Activated naive CD8-positive, alpha-beta T cell treated with anti-CD3 and anti-CD28 coated beads, Interleukin-2, amount 10 ng/mL, durations not matched to agents 7 days and 5 days (primary cell): Measurements from ENCODE around the gene PTGFRN. TPM values are rescaled to one million over a fixed set of nuclear protein-coding genes. Genes with fewer than 3 reads are reported as not detected.

Source experiments
- ATAC-seq: fragments of 150-1000 bp; cut with Tn5 transposase; one replicate; pipeline ENCODE4 v1.10.0; 2021; ENCODE audit warnings: low read depth, moderate library complexity
- POLR2A ChIA-PET: fragments of 350-600 bp; sonication (Branson Sonifier 250); formaldehyde crosslinking; loops from one replicate; lab custom pipeline; 2021; ENCODE audit warnings: antibody characterized with exemption; lab: Charles Lee
- DNase-seq: peaks from one replicate; pipeline ENCODE4 v3.0.0; 2021
- H3K27ac Mint-ChIP-seq: one replicate; pipeline ENCODE4 v1.8.0; 2022; ENCODE audit warnings: mild to moderate bottlenecking, mixed read lengths
- H3K27me3 Mint-ChIP-seq: one replicate; pipeline ENCODE4 v1.8.0; 2022; ENCODE audit warnings: mild to moderate bottlenecking, moderate library complexity, mixed read lengths
- H3K36me3 Mint-ChIP-seq: one replicate; pipeline ENCODE4 v1.8.0; 2021; ENCODE audit warnings: mild to moderate bottlenecking, mixed read lengths
- H3K4me1 Mint-ChIP-seq: one replicate; pipeline ENCODE4 v1.8.0; 2021; ENCODE audit warnings: mixed read lengths
- H3K4me3 Mint-ChIP-seq: one replicate; pipeline ENCODE4 v1.8.0; 2022; ENCODE audit warnings: mild to moderate bottlenecking, moderate library complexity, mixed read lengths
- H3K9me3 Mint-ChIP-seq: one replicate; pipeline ENCODE4 v1.8.0; 2021; ENCODE audit warnings: mixed read lengths
- total RNA-seq, 2 experiments: library from RNA; stranded (reverse); gene quantifications; one replicate each; pipeline ENCODE4 v1.2.3, GENCODE V29; 2021

PTGFRN gene
- total RNA-seq, 2 experiments from 2014 or later: 0.19 to 0.28 TPM

DNA sequence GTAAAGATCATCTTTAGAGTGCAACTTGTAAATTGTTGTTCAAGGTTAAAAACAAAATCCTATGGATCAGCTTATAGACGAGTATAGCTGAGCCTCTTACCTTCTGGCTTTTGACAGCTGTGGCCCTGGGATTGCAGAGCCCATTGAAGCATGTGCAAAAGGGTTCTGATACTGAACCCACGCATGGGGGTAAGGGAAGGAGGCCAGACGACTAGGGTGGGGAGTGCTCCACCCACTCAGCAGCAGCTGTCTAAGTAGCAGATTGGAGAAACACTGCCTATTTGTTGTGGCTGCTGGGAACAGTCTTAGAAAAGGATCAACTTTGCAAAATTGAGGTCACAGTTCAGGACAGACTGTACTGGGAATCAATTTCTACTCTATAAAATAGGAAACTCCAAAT lies 107.9 kb downstream of the PTGFRN start:
- Mint-ChIP-seq H3K4me1 (peaks cover 7% of the 10 kb centered on the region), H3K27ac (no peak overlapping the region), H3K9me3 (no peaks in the 10 kb centered on the region), H3K4me3 (no peak overlapping the region), H3K27me3 (peaks cover 4% of the 10 kb centered on the region), H3K36me3 (no peaks in the 10 kb centered on the region)
- POLR2A ChIA-PET: no interaction called here
- DNase-seq (no peak), ATAC-seq (no peak)

DNA sequence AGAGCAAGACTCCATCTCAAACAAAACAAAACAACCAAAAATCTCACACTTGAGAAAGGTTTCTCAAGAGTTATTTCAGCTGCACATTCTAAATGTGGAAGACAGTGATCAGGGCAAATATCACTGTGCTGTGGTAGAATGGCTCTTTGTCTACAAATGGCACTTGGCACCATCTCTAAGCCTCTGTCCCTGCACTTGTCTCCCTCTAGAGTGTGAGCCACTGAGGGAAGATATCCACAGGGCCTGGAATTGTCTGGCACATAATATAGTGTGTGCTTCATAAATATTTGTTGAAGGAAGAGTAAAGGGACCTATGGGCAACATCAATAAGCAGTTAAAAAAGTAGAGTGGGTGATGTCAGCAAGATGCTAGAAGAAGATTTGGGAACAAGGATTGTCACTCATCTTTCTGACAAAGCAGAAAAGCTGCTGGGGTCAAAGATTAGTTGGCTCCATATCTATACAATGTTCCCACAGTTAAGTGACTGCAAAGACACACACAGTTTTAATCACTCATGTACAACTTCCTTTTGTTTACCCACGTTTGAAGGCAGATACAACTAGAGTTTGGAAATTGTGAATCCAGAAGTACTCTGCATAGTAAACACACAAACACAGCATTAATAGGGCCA lies 110.9 kb downstream of the PTGFRN start:
- Mint-ChIP-seq H3K36me3 (no peaks in the 10 kb centered on the region), H3K27me3 (peaks cover 4% of the 10 kb centered on the region), H3K27ac (no peak overlapping the region), H3K9me3 (no peaks in the 10 kb centered on the region), H3K4me3 (no peak overlapping the region), H3K4me1 (no peaks in the 10 kb centered on the region)
- ATAC-seq: no peak
- POLR2A ChIA-PET: no interaction called here
- DNase-seq: no peak

DNA sequence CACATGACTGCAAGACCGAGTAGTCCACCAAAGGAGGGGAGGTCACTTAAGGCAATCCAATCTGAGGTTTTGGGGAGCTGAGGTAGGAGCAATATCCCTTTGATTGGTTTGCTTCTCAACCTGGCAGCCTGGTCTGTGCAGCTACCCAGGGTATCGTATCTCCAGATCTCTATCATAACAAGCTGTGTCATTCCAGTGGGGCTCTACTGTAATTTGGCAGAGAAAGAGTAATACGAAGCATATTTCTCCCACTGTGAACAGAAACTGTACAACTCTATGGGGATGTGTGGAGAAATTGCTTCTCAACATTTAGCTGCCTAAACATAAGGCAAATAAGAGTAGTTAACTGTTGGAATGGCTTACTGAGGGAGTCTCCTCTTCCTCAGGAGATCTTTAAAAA lies 112.4 kb downstream of the PTGFRN start:
- Mint-ChIP-seq H3K4me3 (no peak overlapping the region), H3K27ac (no peak overlapping the region), H3K36me3 (no peaks in the 10 kb centered on the region), H3K4me1 (no peaks in the 10 kb centered on the region), H3K27me3 (peaks cover 4% of the 10 kb centered on the region), H3K9me3 (no peaks in the 10 kb centered on the region)
- no peak for DNase-seq
- POLR2A ChIA-PET: no interaction called here
- no peak for ATAC-seq

DNA sequence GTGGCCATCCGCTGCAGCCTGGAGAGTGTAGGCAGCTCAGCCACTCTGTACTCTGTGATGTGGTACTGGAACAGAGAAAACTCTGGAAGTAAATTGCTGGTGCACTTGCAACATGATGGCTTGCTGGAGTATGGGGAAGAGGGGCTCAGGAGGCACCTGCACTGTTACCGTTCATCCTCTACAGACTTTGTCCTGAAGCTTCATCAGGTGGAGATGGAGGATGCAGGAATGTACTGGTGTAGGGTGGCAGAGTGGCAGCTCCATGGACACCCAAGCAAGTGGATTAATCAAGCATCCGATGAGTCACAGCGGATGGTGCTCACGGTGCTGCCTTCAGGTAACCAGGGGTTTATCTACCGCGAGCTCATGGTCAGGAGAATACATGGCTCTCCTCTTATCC lies 115.9 kb downstream of the PTGFRN start:
- Mint-ChIP-seq H3K27ac (no peak overlapping the region), H3K27me3 (peaks cover 4% of the 10 kb centered on the region), H3K4me1 (peaks cover 2% of the 10 kb centered on the region), H3K4me3 (no peak overlapping the region), H3K9me3 (no peaks in the 10 kb centered on the region), H3K36me3 (peaks cover 3% of the 10 kb centered on the region)
- no peak for DNase-seq
- no peak for ATAC-seq
- POLR2A ChIA-PET: no interaction called here

DNA sequence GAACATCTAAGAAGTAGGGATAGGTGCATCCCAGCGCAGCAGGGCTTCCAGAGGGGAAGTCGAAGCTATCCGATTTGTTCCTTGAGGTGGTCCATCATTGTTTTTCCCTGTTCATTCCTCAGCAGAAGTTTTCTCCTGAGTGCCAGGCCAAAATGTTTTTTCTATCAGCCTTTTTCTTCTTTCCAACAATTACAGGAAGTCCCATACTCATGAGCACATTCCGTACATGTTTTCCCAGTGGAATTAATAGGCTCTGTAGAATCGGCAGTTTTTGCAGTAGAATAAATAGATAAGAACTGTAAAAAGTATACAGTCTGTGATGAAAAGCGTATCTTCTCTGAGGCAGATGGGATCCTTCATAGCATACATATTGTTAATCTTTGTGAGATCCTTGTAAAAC lies 116.6 kb downstream of the PTGFRN start:
- no peak for DNase-seq

DNA sequence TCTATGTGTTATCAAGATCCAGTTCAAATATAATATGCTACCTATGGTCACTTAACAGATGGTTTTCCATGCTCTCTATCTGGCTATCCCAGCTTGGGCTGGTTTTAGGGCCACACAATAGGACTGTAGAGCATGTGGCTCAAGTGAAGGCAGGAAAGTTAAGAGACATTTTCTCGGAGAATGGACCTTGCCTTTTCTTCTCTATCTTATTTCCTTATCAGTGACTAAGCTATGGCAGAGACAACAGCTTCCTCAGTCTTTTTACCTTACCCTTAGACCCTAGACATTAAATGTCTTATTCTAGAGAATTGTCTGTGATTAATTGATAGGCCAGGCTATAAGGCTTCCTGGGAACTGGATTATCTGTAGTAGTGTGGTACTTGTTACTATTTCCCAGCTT lies 120.0 kb downstream of the PTGFRN start:
- Mint-ChIP-seq H3K4me3 (no peak overlapping the region), H3K27me3 (no peaks in the 10 kb centered on the region), H3K36me3 (peaks cover 3% of the 10 kb centered on the region), H3K4me1 (peaks cover 2% of the 10 kb centered on the region), H3K27ac (no peak overlapping the region), H3K9me3 (no peaks in the 10 kb centered on the region)
- no peak for ATAC-seq
- POLR2A ChIA-PET: no interaction called here
- DNase-seq: no peak

More for the DNA sequence above, 116.6 kb downstream of the PTGFRN start:
- peaks cover 3% of the 10 kb centered on the region for H3K36me3 Mint-ChIP-seq
- no peak overlapping the region for H3K4me3 Mint-ChIP-seq
- ATAC-seq: no peak
- no peaks in the 10 kb centered on the region for H3K27me3 Mint-ChIP-seq
- no peaks in the 10 kb centered on the region for H3K9me3 Mint-ChIP-seq
- peaks cover 2% of the 10 kb centered on the region for H3K4me1 Mint-ChIP-seq
- POLR2A ChIA-PET: no interaction called here
- no peak overlapping the region for H3K27ac Mint-ChIP-seq

DNA sequence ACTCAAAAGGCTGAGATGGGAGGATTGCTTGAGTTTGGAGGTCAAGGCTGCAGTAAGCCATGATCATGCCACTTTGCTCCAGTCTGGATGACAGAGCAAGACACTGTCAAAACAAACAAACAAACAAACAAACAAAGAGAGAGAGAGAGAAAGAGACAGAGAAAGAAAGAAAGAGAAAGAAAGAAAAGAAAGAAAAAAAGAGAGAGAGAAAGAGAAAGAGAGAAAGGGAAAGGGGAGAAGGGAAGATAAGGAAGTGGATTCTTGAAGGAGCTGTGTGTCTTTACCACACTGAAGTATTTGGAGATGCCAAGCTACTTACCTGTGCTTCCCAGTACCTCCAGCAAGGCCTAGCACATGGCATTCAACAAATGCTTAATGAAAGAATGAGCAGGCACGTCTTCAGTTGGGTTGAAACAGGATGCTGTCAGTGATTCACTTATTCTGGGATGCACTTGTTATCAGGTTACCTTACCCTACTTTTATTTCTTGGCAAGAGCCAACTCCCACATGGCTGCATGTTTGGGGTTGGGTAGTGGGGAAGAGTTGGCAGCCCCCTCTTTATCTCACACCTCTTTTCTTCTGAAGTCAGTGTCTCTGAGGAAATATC lies 120.7 kb downstream of the PTGFRN start:
- Mint-ChIP-seq H3K27me3 (no peaks in the 10 kb centered on the region), H3K9me3 (no peaks in the 10 kb centered on the region), H3K4me1 (peaks cover 2% of the 10 kb centered on the region), H3K36me3 (peaks cover 3% of the 10 kb centered on the region), H3K4me3 (no peak overlapping the region), H3K27ac (no peak overlapping the region)
- POLR2A ChIA-PET: no interaction called here
- ATAC-seq: no peak
- DNase-seq: no peak

DNA sequence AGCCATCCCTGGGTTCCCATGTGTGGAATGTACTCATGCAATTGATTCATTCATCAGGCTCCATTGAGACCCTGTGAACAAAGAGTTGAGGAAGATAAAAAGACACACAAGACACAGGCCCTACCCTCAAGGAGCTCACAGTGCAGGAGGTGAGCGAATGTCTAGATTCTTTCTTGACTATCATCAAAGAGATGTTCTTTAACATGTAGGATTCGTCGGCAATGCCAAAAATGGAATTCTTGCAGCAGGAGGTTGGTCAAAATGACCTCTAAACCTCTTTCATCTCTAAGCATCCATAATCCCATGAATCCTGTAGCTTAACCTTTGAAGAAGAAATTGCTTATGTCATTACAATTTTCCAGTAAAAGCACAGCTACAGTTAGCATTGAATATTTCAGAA lies 122.5 kb downstream of the PTGFRN start:
- Mint-ChIP-seq H3K27ac (no peak overlapping the region), H3K4me3 (no peak overlapping the region), H3K4me1 (peaks cover 2% of the 10 kb centered on the region), H3K27me3 (no peaks in the 10 kb centered on the region), H3K36me3 (peaks cover 3% of the 10 kb centered on the region), H3K9me3 (no peaks in the 10 kb centered on the region)
- no peak for DNase-seq
- POLR2A ChIA-PET: no interaction called here
- no peak for ATAC-seq

DNA sequence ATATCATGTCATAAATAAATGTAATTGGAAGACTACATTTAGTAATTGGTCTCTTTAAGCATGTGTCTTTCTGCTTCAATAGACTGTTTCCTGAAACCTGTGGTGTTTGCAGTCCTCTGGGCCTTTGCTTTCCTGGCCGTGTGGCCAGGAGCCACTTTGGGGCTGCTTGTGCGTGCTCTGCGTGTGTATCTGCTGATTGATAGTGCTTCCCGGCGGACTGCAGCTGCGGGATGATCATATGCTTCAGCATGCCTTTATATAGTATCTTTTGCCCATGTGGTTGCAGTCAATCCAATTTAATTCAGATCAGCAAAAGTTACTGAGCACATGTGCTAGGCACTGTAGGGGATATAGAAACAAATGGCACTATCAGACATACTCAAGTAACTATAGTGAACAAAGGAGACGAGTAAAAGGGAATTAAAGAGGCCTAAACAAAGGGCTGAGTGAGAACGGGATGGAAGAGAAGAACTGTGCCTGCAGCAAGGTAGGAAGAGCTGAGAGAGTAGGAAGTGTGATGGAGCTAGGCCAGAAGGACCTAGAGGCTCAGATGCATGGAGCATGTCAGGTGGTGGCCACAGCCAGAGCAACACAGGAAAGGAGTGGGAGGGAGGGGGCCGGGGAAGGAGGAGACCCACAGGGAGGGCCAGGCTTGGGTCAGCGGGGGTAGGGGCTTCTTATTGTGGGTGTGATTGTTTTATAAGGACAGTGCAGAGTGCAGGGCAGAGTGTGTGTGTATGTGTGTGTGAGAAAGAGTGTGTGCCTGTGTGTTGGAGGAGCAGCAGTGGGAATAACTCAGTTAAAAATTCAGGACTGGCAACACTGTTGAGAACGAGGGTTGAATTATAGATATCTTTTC lies 123.2 kb downstream of the PTGFRN start:
- H3K4me1 Mint-ChIP-seq: peaks cover 2% of the 10 kb centered on the region
- ATAC-seq (no peak), DNase-seq (no peak)
- peaks cover 3% of the 10 kb centered on the region for H3K36me3 Mint-ChIP-seq
- H3K27ac Mint-ChIP-seq: no peak overlapping the region
- POLR2A ChIA-PET: no interaction called here
- no peaks in the 10 kb centered on the region for H3K9me3 Mint-ChIP-seq
- H3K27me3 Mint-ChIP-seq: no peaks in the 10 kb centered on the region
- no peak overlapping the region for H3K4me3 Mint-ChIP-seq

DNA sequence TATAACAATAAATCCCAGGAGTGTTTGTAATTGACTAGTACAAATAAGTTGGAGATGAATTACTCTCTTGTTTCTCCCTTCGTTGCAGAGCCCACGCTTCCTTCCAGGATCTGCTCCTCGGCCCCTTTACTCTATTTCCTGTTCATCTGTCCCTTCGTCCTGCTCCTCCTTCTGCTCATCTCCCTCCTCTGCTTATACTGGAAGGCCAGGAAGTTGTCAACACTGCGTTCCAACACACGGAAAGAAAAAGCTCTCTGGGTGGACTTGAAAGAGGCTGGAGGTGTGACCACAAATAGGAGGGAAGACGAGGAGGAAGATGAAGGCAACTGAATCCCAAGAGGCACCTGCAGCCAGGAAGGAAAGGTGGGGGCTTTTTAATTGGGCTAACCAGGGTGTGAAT lies 124.1 kb downstream of the PTGFRN start:
- H3K4me3 Mint-ChIP-seq: no peak overlapping the region
- peaks cover 2% of the 10 kb centered on the region for H3K4me1 Mint-ChIP-seq
- no peak for DNase-seq
- H3K27me3 Mint-ChIP-seq: no peaks in the 10 kb centered on the region
- no peak overlapping the region for H3K27ac Mint-ChIP-seq
- POLR2A ChIA-PET: no interaction called here
- peaks cover 3% of the 10 kb centered on the region for H3K36me3 Mint-ChIP-seq
- ATAC-seq: no peak
- H3K9me3 Mint-ChIP-seq: no peaks in the 10 kb centered on the region

DNA sequence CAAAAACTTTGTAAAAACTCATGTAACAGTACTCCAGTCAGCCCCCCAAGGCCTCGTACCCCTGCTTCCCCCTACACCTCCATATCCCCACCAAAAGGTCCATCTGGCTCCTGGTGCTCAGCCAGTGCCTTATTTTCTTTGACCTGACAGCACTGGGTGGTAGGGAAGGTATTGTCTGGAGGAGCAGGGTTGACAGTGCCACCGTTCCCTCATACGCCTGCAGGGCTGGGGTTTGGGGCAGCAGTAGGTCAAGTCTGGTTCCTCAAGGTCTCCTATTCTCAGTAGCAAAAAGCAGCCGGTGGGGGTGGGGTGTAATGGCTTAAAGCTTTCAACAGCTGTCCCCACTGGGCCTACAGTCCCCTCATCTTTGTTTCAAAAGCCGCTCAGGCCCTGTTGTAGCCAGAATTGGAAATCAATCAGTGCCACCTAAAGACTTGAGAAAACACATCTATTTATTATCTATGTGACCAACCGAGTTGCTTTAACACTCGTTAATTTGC lies 125.1 kb downstream of the PTGFRN start:
- POLR2A ChIA-PET: no interaction called here
- H3K27ac Mint-ChIP-seq: no peak overlapping the region
- H3K9me3 Mint-ChIP-seq: no peaks in the 10 kb centered on the region
- H3K4me3 Mint-ChIP-seq: no peak overlapping the region
- H3K36me3 Mint-ChIP-seq: peaks cover 5% of the 10 kb centered on the region
- DNase-seq (no peak), ATAC-seq (no peak)
- no peaks in the 10 kb centered on the region for H3K27me3 Mint-ChIP-seq
- H3K4me1 Mint-ChIP-seq: peaks cover 2% of the 10 kb centered on the region

DNA sequence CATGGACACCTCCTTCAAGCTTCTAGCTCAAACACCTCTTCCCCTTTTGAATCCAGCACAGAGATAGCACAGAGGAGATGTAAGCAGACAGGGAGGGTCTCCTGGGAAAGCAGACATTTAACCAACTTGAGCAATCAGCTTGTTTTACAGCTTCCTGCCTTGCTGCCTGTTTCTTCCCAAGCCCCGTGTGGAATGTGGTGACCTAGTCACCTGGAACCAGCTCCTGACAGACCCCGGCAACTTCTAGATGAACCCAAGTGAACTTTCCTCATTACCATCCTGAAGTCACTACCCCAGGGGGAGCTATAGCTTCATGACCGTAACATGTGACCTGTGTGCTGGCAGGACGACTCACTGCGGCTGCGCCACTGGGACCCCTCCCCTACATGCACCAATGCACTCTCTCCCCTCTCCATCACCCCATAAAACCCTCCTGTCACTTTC lies 126.3 kb downstream of the PTGFRN start:
- DNase-seq: no peak
- peaks cover 2% of the 10 kb centered on the region for H3K9me3 Mint-ChIP-seq
- no peak overlapping the region for H3K27ac Mint-ChIP-seq
- no peaks in the 10 kb centered on the region for H3K27me3 Mint-ChIP-seq
- no peak overlapping the region for H3K4me3 Mint-ChIP-seq
- no peaks in the 10 kb centered on the region for H3K4me1 Mint-ChIP-seq
- no peak for ATAC-seq
- POLR2A ChIA-PET: no interaction called here
- H3K36me3 Mint-ChIP-seq: peaks cover 4% of the 10 kb centered on the region

DNA sequence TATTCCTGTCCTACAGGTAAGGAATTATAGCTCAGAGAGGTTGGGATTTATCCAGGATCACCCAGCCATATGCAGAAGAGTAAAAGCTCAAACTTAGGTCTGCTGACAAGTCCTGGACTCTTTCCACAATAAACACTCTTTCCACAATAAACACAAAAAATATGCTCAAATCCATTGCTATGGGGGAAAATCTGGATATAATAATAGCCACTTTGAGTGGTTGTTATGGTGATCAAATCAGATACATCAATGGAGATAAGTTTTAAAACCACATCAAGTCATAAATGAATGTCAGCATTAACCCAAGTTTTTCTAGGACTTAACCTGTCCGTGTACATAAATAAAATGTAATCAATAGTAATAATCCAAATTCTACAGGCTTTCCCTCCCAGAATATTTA lies 128.1 kb downstream of the PTGFRN start:
- peaks cover 4% of the 10 kb centered on the region for H3K9me3 Mint-ChIP-seq
- POLR2A ChIA-PET: no interaction called here
- DNase-seq (no peak), ATAC-seq (no peak)
- H3K27me3 Mint-ChIP-seq: no peaks in the 10 kb centered on the region
- peaks cover 7% of the 10 kb centered on the region for H3K36me3 Mint-ChIP-seq
- H3K4me1 Mint-ChIP-seq: no peaks in the 10 kb centered on the region
- no peak overlapping the region for H3K4me3 Mint-ChIP-seq
- H3K27ac Mint-ChIP-seq: no peak overlapping the region
